Neural cell (in vitro differentiated cells): ENCODE results near the gene MBNL3. TPM values are rescaled to one million over a fixed set of nuclear protein-coding genes. Genes with fewer than 3 reads are reported as not detected.

Experiments
- H2AFZ ChIP-seq: fragments of 200-600, 300-800 bp; sonication (generic), shearing (Covaris generic); 2 replicates; pipeline ENCODE4 v1.6.0; 2014; ENCODE audit warnings: low read depth, mild to moderate bottlenecking, antibody characterized with exemption, low read length, moderate library complexity
- H3F3A ChIP-seq: fragments of 200-600 bp; shearing (Covaris generic); 2 replicates; pipeline ENCODE4 v1.6.1; 2016; ENCODE audit warnings: mild to moderate bottlenecking, moderate library complexity, mixed read lengths, antibody characterized with exemption, low read length; ENCODE audit not compliant: insufficient read depth, poor library complexity, severe bottlenecking
- H3K27ac ChIP-seq: fragments of 200-600, 300-800 bp; sonication (generic), shearing (Covaris generic); 2 replicates; pipeline ENCODE4 v1.5.1; 2014; ENCODE audit warnings: mild to moderate bottlenecking, low read length, moderate library complexity
- H3K27me3 ChIP-seq: fragments of 300-800, 200-600 bp; sonication (generic), shearing (Covaris generic); 2 replicates; pipeline ENCODE4 v1.6.0; 2014; ENCODE audit warnings: mild to moderate bottlenecking, low read depth, low read length, moderate library complexity; ENCODE audit not compliant: insufficient read depth
- H3K36me3 ChIP-seq: fragments of 300-800, 200-600 bp; sonication (generic), shearing (Covaris generic); 2 replicates; pipeline ENCODE4 v1.5.1; 2014; ENCODE audit warnings: mild to moderate bottlenecking, antibody characterized with exemption, low read length, moderate library complexity; ENCODE audit not compliant: insufficient read depth
- H3K4me2 ChIP-seq: fragments of 300-800, 200-600 bp; sonication (generic), shearing (Covaris generic); 2 replicates; pipeline ENCODE4 v1.6.0; 2014; ENCODE audit warnings: mild to moderate bottlenecking, low read length
- H3K4me3 ChIP-seq: fragments of 300-800, 200-600 bp; sonication (generic), shearing (Covaris generic); 2 replicates; pipeline ENCODE4 v1.5.1; 2014; ENCODE audit warnings: mild to moderate bottlenecking, low read length, moderate library complexity
- H3K79me2 ChIP-seq: fragments of 200-600 bp; shearing (Covaris generic); replicated peaks from 2 replicates; pipeline ENCODE4 v1.6.0; 2014; ENCODE audit warnings: mild to moderate bottlenecking, low read length, moderate library complexity; ENCODE audit not compliant: insufficient read depth
- H3K9ac ChIP-seq: fragments of 300-800, 200-600 bp; sonication (generic), shearing (Covaris generic); 2 replicates; pipeline ENCODE4 v1.6.1; 2016; ENCODE audit warnings: mild to moderate bottlenecking, low read length, mixed read lengths
- H3K9me2 ChIP-seq: fragments of 200-600 bp; shearing (Covaris generic); 2 replicates; pipeline ENCODE4 v1.6.1; 2016; ENCODE audit warnings: mild to moderate bottlenecking, low read length, mixed read lengths; ENCODE audit not compliant: insufficient read depth
- H3K9me3 ChIP-seq: fragments of 200-600, 300-800 bp; sonication (generic), shearing (Covaris generic); 2 replicates; pipeline ENCODE4 v1.6.1; 2016; ENCODE audit warnings: mild to moderate bottlenecking, mixed run types, low read length, moderate library complexity, mixed read lengths
- H4K20me1 ChIP-seq: fragments of 200-600 bp; shearing (Covaris generic); 2 replicates; pipeline ENCODE4 v1.6.1; 2016; ENCODE audit warnings: mild to moderate bottlenecking, mixed run types; ENCODE audit not compliant: insufficient read depth
- CTCF ChIP-seq: fragments of 450-650 bp; IDR thresholded peaks from 2 replicates; pipeline ENCODE4 v1.5.1; 2014; ENCODE audit warnings: antibody characterized with exemption, mild to moderate bottlenecking, moderate library complexity; ENCODE audit not compliant: poor library complexity, severe bottlenecking
- EP300 ChIP-seq: fragments of 450-650 bp; conservative IDR thresholded peaks from 2 replicates; pipeline ENCODE4 v1.6.1; 2014; ENCODE audit warnings: antibody characterized with exemption, mild to moderate bottlenecking, moderate library complexity; ENCODE audit not compliant: poor library complexity, severe bottlenecking
- EZH2 ChIP-seq: fragments of 200-600, 300-800 bp; shearing (Covaris generic), sonication (generic); IDR thresholded peaks from 2 replicates; pipeline ENCODE4 v1.6.1; 2014; ENCODE audit warnings: antibody characterized with exemption, low read length, borderline replicate concordance, mild to moderate bottlenecking; ENCODE audit not compliant: insufficient read depth, poor library complexity, severe bottlenecking
- MXI1 ChIP-seq: fragments of 450-650 bp; conservative IDR thresholded peaks from 2 replicates; pipeline ENCODE4 v1.6.1; 2014; ENCODE audit warnings: antibody characterized with exemption, mild to moderate bottlenecking; ENCODE audit not compliant: poor library complexity, severe bottlenecking
- POLR2AphosphoS5 ChIP-seq: IDR thresholded peaks from 2 replicates; pipeline ENCODE4 v1.6.1; 2012
- RAD21 ChIP-seq: fragments of 450-650 bp; conservative IDR thresholded peaks from 2 replicates; pipeline ENCODE4 v1.6.1; 2014; ENCODE audit warnings: antibody characterized with exemption, mild to moderate bottlenecking, moderate library complexity
- REST ChIP-seq: IDR thresholded peaks from 2 replicates; pipeline ENCODE4 v1.6.1; 2012; ENCODE audit warnings: borderline replicate concordance
- SMC3 ChIP-seq: fragments of 450-650 bp; conservative IDR thresholded peaks from 2 replicates; pipeline ENCODE4 v1.6.1; 2014; ENCODE audit warnings: antibody characterized with exemption, mild to moderate bottlenecking, moderate library complexity; ENCODE audit not compliant: poor library complexity
- TAF1 ChIP-seq: IDR thresholded peaks from 2 replicates; pipeline ENCODE4 v1.6.1; 2012; ENCODE audit warnings: low read depth
- polyA plus RNA-seq: library from polyadenylated mRNA; depleted of rRNA; stranded (reverse); fragments of >200 nt; gene quantifications from 2 replicates; pipeline ENCODE4 v1.2.3, GENCODE V29; 2014

MBNL3 gene
- polyA plus RNA-seq, 1 donor from 2014 or later, result 0.09 TPM

GRCh38 chrX:132493095-132493494 lies 4.3 kb upstream of the MBNL3 start:
- H3K79me2 ChIP-seq, result no peaks in the 10 kb centered on the region
- H3F3A ChIP-seq, result no peaks in the 10 kb centered on the region
- H2AFZ ChIP-seq, result no peak overlapping the region
- no peak for TF ChIP-seq POLR2AphosphoS5
- TF ChIP-seq SMC3, result no peak
- no peak for TF ChIP-seq REST
- TF ChIP-seq EP300, result no peak
- no peak for TF ChIP-seq MXI1
- TF ChIP-seq EZH2, result no peak
- no peak for TF ChIP-seq CTCF
- no peak for TF ChIP-seq RAD21
- TF ChIP-seq TAF1, result no peak
- peaks cover 27% of the 10 kb centered on the region for H3K27me3 ChIP-seq
- no peak overlapping the region for H3K4me2 ChIP-seq
- H3K9me2 ChIP-seq, result no peaks in the 10 kb centered on the region
- H3K27ac ChIP-seq, result no peak overlapping the region
- H3K36me3 ChIP-seq, result no peaks in the 10 kb centered on the region
- H3K9me3 ChIP-seq, result no peaks in the 10 kb centered on the region
- H3K4me3 ChIP-seq, result no peak overlapping the region
- H4K20me1 ChIP-seq, result no peaks in the 10 kb centered on the region
- H3K9ac ChIP-seq, result no peak overlapping the region

GRCh38 chrX:132491191-132491590 lies 2.4 kb upstream of the MBNL3 start:
- H3K27me3 ChIP-seq, result peaks cover 31% of the 10 kb centered on the region
- TF ChIP-seq REST (no peak), RAD21 (no peak), MXI1 (no peak), SMC3 (no peak), EZH2 (no peak), POLR2AphosphoS5 (no peak), TAF1 (no peak), CTCF (no peak)
- no peak overlapping the region for H3K4me2 ChIP-seq
- H3K36me3 ChIP-seq, result no peaks in the 10 kb centered on the region
- no peaks in the 10 kb centered on the region for H4K20me1 ChIP-seq
- H3K27ac ChIP-seq, result no peak overlapping the region
- H3K9me2 ChIP-seq, result no peaks in the 10 kb centered on the region
- H3F3A ChIP-seq, result no peaks in the 10 kb centered on the region
- no peak overlapping the region for H2AFZ ChIP-seq
- no peaks in the 10 kb centered on the region for H3K79me2 ChIP-seq
- H3K9me3 ChIP-seq, result no peaks in the 10 kb centered on the region
- H3K4me3 ChIP-seq, result no peak overlapping the region
- no peak overlapping the region for H3K9ac ChIP-seq
